ENCODE measurements around the gene ABCC3.

- TF ChIP-seq EZH2phosphoT487 (IDR thresholded peaks at IDR 0.05; ENCODE audit: borderline replicate concordance, low read length), result no peak
- no peak for TF ChIP-seq CTCF (IDR thresholded peaks at IDR 0.05; ENCODE audit: low read depth, low read length, poor library complexity, severe bottlenecking)
These were observed 68.5 kb downstream of the ABCC3 start for GRCh38 chr17:50703162-50703561.

Measured in DOHH2 (cell line).